Omental fat pad (tissue), 4 donors: Measurements from ENCODE around the gene FGD4. TPM values are rescaled to one million over a fixed set of nuclear protein-coding genes. Genes with fewer than 3 reads are reported as not detected.

Experiments used
- ATAC-seq: fragments of 150-250 bp; one replicate; pipeline ENCODE4 v1.9.1; 2016; ENCODE audit warnings: mild to moderate bottlenecking, moderate library complexity; ENCODE audit not compliant: low FRiP score
- DNase-seq: peaks from one replicate; pipeline ENCODE4 v3.0.0-alpha.2; 2019; ENCODE audit warnings: low spot score
- CTCF ChIP-seq, 3 donors: fragments of 450-650 bp; IDR thresholded peaks; one replicate each; pipeline ENCODE4 v1.5.1; 2016 to 2017; ENCODE audit warnings: antibody characterized with exemption in 3 of 3, mild to moderate bottlenecking in 3 of 3, moderate library complexity in 2 of 3
- total RNA-seq, 4 donors: library from RNA; depleted of rRNA; stranded (reverse); fragments of >200 nt; gene quantifications; one replicate each; pipeline ENCODE4 v1.1.0, GENCODE V29; 2016

FGD4 gene
- total RNA-seq, 4 donors from 2014 or later, result 43.1 to 111 (median 51.5) TPM

GRCh38 chr12:32577328-32577727 lies 178.0 kb downstream of the FGD4 start:
- no peak for TF ChIP-seq CTCF (IDR thresholded peaks at IDR 0.05)
- ATAC-seq, result no peak
- no peak for DNase-seq

GRCh38 chr12:32583534-32583933 lies 184.2 kb downstream of the FGD4 start:
- DNase-seq, result no peak
- ATAC-seq, result no peak
- TF ChIP-seq CTCF (IDR thresholded peaks at IDR 0.05), result no peak

DNA sequence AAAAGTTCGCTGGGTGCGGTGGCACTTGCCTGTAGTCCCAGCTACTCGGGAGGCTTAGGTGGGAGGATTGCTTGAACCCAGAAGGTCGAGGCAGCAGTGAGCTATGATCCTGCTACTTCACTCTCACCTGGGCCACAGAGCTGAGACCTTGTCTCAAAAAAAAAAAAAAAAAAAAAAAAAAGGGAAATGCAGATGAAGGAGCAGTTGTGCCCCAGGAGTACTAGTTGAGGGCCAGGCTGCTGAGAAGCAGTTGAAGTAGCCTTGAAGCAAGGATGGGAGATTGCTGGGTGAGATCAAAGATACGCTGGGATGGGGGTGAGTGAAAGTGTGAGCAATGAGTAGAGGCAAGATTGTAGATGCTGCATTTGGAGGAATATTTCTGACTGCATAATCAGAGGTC lies 186.3 kb downstream of the FGD4 start:
- ATAC-seq (no peak), DNase-seq (no peak)
- no peak for TF ChIP-seq CTCF (IDR thresholded peaks at IDR 0.05)

DNA sequence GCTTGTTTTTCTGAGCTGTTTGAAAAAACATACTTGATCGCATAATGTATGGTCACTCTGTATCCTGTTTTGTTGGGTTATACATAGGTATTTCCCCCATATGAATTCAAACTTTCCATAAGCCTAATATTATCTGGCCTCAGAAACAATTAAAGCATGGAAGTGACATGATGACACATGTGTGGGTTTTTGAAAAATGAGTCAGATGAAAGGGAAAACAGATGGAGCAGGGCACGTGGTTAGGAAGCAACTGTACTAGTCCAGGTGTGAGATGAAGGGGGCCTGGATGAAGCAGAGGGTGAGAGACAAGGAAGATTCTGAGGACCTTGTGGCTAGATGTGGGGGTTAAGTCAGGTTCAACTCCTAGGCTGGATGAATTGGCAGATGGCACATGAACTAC lies 187.0 kb downstream of the FGD4 start:
- no peak for TF ChIP-seq CTCF (IDR thresholded peaks at IDR 0.05)
- ATAC-seq, result no peak
- DNase-seq, result no peak

- TF ChIP-seq CTCF (IDR thresholded peaks at IDR 0.05), result no peak
- no peak for DNase-seq
Measured at GRCh38 chr12:32587581-32588495, 188.5 kb downstream of the FGD4 start.

DNA sequence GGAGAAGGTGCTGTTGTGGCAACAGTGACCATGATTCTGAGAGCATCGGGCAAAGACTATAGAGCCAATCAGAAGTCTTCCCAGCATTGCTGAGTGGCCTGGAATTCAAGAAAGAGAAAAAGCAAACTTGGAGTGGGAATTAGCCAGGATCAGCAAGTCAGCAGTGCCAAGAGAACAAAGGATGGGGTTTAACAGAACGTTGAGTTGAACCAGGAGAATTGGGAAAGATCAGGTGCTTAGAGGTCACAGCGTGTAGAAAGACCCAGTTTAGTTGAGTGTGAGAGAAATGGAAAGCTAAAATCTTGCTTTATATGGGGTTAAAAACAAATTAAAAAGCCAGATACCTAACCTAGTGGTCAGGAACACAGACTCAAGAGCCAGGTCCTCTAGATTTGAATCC lies 189.2 kb downstream of the FGD4 start:
- no peak for TF ChIP-seq CTCF (IDR thresholded peaks at IDR 0.05)
- DNase-seq, result no peak

More at GRCh38 chr12:32587581-32588495, 188.5 kb downstream of the FGD4 start:
- no peak for ATAC-seq

More for the DNA sequence above, 189.2 kb downstream of the FGD4 start:
- ATAC-seq, result no peak
